ENCODE data around the gene TNFSF15. TPM values are rescaled to one million over a fixed set of nuclear protein-coding genes. Genes with fewer than 3 reads are reported as not detected.
"Not testable (repeated sequence)": the region's sequence is repeated elsewhere in the genome, so short reads cannot be mapped to it uniquely, and the experiment has no call there.

The TNFSF15 gene
- total RNA-seq, 1 experiment from 2014 or later, result 0.03 TPM

- ATAC-seq (no peak), DNase-seq (ENCODE audit: low read depth, low spot score) (no peak)
- TF ChIP-seq SIN3A (IDR thresholded peaks at IDR 0.05; ENCODE audit: borderline replicate concordance, insufficient read depth, low read depth, low read length) (no peak), POLR2AphosphoS5 (IDR thresholded peaks at IDR 0.05; ENCODE audit: low read depth, low read length) (no peak), CTCF (IDR thresholded peaks at IDR 0.05) (no peak), REST (IDR thresholded peaks at IDR 0.05; ENCODE audit: insufficient read depth in 1 of 2, low read depth in 2 of 2, low read length in 1 of 2) (no peak), TCF7L2 (IDR thresholded peaks at IDR 0.05; ENCODE audit: low read depth, low read length) (no peak)
- Histone ChIP-seq H3K4me1 (ENCODE audit: control insufficient read depth, insufficient read depth, low read length) (no peaks in the 10 kb centered on the region), H3K27me3 (ENCODE audit: control insufficient read depth, insufficient read depth, low read length) (no peaks in the 10 kb centered on the region), H3K27ac (ENCODE audit: low read length) (no peak overlapping the region), H3K9me3 (ENCODE audit: control insufficient read depth, insufficient read depth, low read depth, low read length) (no peaks in the 10 kb centered on the region), H3K4me3 (ENCODE audit: low read depth in 2 of 2, low read length in 2 of 2) (no peak overlapping the region), H3K36me3 (ENCODE audit: control insufficient read depth, insufficient read depth, low read length) (no peaks in the 10 kb centered on the region)
- intact Hi-C loops (cut with micrococcal nuclease; ENCODE audit: unreplicated experiment) (loop anchor here (10.0 kb wide), 1 partner anchor 788 kb away; no protein-coding TSS in a partner anchor), in situ Hi-C loops (cut with HindIII; ENCODE audit: low pct_unique_long_range_greater_than_20kb, low sequenced_read_pairs) (no loop called here)
- ChIA-PET POLR2A (no interaction called here), CTCF (no interaction called here)
- no TSS peak for BruUV-seq (replicated peaks)
These were observed 68.7 kb downstream of the TNFSF15 start for GRCh38 chr9:114737118-114737517.

GRCh38 chr9:114735704-114736103 is 70.1 kb downstream of the TNFSF15 start:
- no peak for DNase-seq (ENCODE audit: low read depth, low spot score)
- POLR2A ChIA-PET, result no interaction called here
- TF ChIP-seq REST (IDR thresholded peaks at IDR 0.05; ENCODE audit: insufficient read depth in 1 of 2, low read depth in 2 of 2, low read length in 1 of 2) (no peak), TCF7L2 (IDR thresholded peaks at IDR 0.05; ENCODE audit: low read depth, low read length) (no peak), SIN3A (IDR thresholded peaks at IDR 0.05; ENCODE audit: borderline replicate concordance, insufficient read depth, low read depth, low read length) (no peak), CTCF (IDR thresholded peaks at IDR 0.05) (no peak), POLR2AphosphoS5 (IDR thresholded peaks at IDR 0.05; ENCODE audit: low read depth, low read length) (no peak)
- H3K4me1 ChIP-seq (ENCODE audit: control insufficient read depth, insufficient read depth, low read length), result no peaks in the 10 kb centered on the region
- CTCF ChIA-PET, result no interaction called here
- no TSS peak for BruUV-seq (replicated peaks)
- no peak overlapping the region for H3K4me3 ChIP-seq (ENCODE audit: low read depth in 2 of 2, low read length in 2 of 2)
- ATAC-seq, result no peak
- no peak overlapping the region for H3K27ac ChIP-seq (ENCODE audit: low read length)
- no peaks in the 10 kb centered on the region for H3K36me3 ChIP-seq (ENCODE audit: control insufficient read depth, insufficient read depth, low read length)
- H3K27me3 ChIP-seq (ENCODE audit: control insufficient read depth, insufficient read depth, low read length), result no peaks in the 10 kb centered on the region
- no peaks in the 10 kb centered on the region for H3K9me3 ChIP-seq (ENCODE audit: control insufficient read depth, insufficient read depth, low read depth, low read length)
- in situ Hi-C loops (cut with HindIII; ENCODE audit: low pct_unique_long_range_greater_than_20kb, low sequenced_read_pairs), result no loop called here
- intact Hi-C loops (cut with micrococcal nuclease; ENCODE audit: unreplicated experiment), result loop anchor here (10.0 kb wide), 1 partner anchor 789 kb away; no protein-coding TSS in a partner anchor

GRCh38 chr9:114735139-114735538 is 70.7 kb downstream of the TNFSF15 start:
- H3K27ac ChIP-seq (ENCODE audit: low read length), result not testable (repeated sequence)

More at GRCh38 chr9:114735139-114735538, 70.7 kb downstream of the TNFSF15 start:
- POLR2A ChIA-PET; H3K27me3 ChIP-seq (ENCODE audit: control insufficient read depth, insufficient read depth, low read length); in situ Hi-C loops (cut with HindIII; ENCODE audit: low pct_unique_long_range_greater_than_20kb, low sequenced_read_pairs); DNase-seq (ENCODE audit: low read depth, low spot score); ATAC-seq; H3K4me1 ChIP-seq (ENCODE audit: control insufficient read depth, insufficient read depth, low read length); H3K36me3 ChIP-seq (ENCODE audit: control insufficient read depth, insufficient read depth, low read length); CTCF ChIA-PET; H3K4me3 ChIP-seq (ENCODE audit: low read depth in 2 of 2, low read length in 2 of 2); BruUV-seq (replicated peaks); H3K9me3 ChIP-seq (ENCODE audit: control insufficient read depth, insufficient read depth, low read depth, low read length): not testable (repeated sequence)
- intact Hi-C loops (cut with micrococcal nuclease; ENCODE audit: unreplicated experiment), result loop anchor here (10.0 kb wide), 1 partner anchor 790 kb away; no protein-coding TSS in a partner anchor

Measured in Panc1 (cell line).